HG02973 (cell line): ENCODE data around the gene NANOS1.
"Not testable (repeated sequence)": the region's sequence is repeated elsewhere in the genome, so short reads cannot be mapped to it uniquely, and the experiment has no call there.

ENCODE experiments used
- ATAC-seq: cut with Tn5 transposase; IDR thresholded peaks from one replicate; pipeline ENCODE4 v1.9.1; 2021; ENCODE audit warnings: moderate library complexity; ENCODE audit not compliant: unreplicated experiment

Gene NANOS1

DNA sequence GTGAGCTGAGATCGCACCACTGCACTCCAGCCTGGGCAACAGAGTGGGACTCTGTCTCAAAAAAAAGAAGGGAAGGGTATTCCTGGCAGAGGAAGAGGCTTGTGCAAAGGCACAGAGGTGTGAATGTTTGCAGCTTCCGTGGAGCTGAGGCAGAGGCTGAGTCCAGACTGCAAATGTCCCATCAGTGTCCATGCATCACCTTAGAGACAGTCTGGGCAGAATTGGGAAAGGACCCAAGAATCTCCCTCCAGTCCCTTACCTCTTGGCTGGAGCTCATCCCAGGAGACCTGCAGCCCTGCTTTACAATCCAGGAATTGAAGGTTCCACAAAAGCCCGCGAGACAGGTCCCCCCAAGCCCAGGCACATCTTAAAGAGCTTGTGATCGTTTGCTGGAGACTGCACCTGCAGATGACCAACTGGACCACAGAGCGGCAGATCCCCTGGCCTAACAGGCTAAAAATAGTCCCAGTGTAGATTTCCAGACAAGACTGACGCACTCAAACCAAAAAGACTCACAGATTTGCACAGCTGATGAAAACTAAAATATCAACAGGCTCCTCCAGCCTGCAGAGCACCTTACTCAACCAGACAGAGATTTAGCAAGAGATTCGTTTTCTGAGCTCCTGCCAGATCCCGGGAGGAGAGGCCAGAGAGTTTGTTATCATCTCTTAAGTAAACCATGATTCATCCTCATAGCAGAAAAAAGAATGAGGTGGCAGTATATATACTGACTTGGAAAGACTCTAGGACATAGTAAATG is 22.9 kb upstream of the NANOS1 start:
- no peak for ATAC-seq

- ATAC-seq: no peak
Measured at GRCh38 chr10:119007211-119007574, 22.3 kb upstream of the NANOS1 start.

DNA sequence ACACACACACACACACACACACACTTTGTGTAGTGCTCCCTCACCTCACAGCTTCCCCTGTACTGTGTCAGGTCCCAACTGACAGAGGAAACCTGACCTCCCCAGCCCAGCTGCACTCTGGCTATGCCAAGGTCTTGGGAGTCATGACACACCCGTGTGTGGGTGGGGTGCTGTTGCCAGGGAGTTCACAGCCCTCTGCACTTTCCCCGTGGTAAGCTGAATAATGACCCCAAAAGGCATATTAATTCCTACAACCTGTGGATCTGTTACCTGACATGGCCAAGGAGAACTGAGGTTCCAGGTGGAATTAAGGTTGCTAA is 8.9 kb upstream of the NANOS1 start:
- no peak for ATAC-seq

DNA sequence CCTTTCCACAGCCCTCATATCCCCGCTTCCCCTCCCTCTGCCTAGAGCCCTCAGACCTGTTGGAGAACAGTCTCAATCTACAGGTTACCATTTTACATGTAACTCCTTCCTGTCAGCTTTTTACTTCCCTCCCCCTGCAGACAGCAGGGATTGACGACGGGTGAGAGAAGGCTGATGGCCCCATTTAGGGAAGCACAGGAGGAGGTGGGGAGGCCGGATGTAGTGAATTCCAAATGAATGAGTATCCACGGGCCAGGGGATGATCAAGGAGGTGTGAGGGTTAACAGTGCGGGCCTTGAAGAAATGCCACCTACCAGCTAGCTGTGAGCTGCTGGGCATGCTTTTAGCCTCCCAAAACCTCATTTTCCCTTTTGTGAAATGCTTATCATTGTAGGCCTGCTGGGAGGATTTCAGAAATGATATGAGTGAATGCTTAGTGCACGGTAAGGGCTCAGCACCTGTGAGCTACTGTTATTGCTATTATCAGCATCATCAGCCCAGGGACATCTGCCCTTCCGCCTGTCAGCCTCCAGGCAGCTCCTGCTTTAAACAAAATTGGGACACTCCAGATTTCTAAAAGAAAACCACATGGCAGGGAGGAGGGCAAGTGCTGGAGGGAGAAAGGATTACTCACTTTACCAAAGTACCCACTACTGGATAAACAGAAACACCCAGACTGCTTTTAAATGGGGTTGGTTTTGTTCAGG is 6.5 kb upstream of the NANOS1 start:
- no peak for ATAC-seq

DNA sequence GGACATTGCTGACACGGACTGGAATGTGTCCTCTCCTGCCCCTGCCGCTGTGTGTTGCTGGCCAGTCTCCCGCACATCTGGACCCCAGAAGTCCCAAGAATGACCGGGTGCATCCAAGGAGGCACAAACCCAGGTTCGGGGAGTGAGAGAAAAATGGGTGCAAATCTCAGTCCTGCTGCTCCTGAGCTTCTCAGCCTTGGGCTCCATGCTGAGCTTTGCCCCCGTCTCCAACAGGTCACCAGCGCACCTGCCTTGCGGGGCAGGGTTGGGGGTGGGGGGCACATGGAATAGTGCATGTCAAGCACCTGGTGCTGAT is 6.0 kb upstream of the NANOS1 start:
- ATAC-seq: no peak

GRCh38 chr10:119024882-119025281 is 4.6 kb upstream of the NANOS1 start:
- no peak for ATAC-seq

- ATAC-seq: no peak
Measured at GRCh38 chr10:119025336-119025735, 4.2 kb upstream of the NANOS1 start.

GRCh38 chr10:119025776-119026175 is 3.7 kb upstream of the NANOS1 start:
- ATAC-seq: no peak

GRCh38 chr10:119026301-119027110 is 3.0 kb upstream of the NANOS1 start:
- ATAC-seq: no peak

- not testable (repeated sequence) for ATAC-seq
Measured at GRCh38 chr10:119028445-119028899, 1.0 kb upstream of the NANOS1 start.

- ATAC-seq: peak; percentile 59
Measured at GRCh38 chr10:119028900-119029612, 458 bp upstream of the NANOS1 start.

DNA sequence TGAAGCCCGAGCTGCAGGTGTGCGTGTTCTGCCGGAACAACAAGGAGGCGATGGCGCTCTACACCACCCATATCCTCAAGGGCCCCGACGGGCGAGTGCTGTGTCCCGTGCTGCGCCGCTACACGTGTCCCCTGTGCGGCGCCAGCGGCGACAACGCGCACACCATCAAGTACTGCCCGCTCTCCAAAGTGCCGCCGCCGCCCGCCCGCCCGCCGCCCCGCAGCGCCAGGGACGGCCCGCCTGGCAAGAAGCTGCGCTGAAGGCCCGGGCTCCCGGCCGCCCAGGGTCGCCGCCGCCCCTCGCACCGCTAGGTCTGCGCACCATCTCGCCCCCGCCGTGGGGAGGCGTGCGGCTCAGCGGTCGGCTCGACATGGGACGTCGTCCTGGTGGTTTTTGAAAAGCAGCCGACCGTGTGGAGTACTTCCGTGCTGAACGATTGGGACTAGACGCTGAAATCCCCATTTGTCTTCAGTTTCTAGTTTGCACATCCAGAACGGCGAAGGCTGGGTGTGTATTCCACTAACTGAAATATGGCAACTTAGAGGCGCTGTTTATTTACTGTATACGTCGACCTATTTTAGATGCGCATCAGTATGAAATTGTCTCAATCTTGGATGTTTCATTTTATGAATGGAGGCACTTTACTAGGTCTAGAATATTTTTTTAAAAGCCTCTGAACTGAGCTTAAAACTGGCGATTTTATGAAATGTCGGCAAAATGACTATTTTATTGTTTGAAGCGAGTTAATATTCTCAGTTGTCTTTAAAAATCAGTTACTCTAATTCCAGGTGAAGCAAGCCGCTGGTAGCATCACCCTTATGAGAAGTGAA is 1.1 kb downstream of the NANOS1 start:
- ATAC-seq: peak; percentile 43

GRCh38 chr10:119031496-119032059 is 2.1 kb downstream of the NANOS1 start:
- no peak for ATAC-seq

DNA sequence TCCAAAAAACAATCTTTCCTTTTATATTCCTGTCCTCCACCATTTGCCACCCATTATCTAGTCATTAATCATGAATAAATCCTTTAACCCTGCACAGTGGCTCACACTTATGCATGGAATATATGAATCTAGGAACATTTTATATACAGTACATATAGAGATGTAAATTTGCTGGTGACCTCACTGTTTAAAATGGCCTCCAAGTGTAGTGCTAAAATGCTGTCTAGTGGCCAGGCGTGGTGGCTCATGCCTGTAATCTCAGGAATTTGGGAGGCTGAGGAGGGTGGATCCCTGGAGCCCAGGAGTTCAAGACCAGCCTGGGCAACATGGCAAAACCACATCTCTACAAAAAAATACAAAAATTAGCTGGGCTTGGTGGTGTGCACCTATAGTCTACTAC is 9.6 kb downstream of the NANOS1 start:
- ATAC-seq: no peak

DNA sequence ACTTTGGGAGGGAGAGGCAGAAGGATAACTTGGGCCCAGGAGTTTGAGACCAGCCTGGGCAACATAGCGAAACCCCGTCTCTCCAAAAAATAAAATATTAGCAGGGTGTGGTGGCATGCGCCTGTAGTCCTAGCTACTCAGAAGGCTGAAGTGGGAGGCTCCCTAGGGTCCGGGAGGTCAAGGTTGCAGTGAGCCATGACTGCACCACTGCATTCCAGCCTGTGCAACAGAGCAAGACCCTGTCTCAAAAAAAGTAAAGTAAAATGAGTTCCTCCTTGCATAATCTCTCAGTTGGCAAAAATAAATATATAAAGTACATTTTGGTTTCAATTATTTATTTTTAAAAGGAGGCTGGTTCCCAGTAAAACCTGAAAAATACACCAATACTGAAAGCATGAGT is 11.8 kb downstream of the NANOS1 start:
- no peak for ATAC-seq

- no peak for ATAC-seq
Measured at GRCh38 chr10:119042169-119042568, 12.7 kb downstream of the NANOS1 start.

DNA sequence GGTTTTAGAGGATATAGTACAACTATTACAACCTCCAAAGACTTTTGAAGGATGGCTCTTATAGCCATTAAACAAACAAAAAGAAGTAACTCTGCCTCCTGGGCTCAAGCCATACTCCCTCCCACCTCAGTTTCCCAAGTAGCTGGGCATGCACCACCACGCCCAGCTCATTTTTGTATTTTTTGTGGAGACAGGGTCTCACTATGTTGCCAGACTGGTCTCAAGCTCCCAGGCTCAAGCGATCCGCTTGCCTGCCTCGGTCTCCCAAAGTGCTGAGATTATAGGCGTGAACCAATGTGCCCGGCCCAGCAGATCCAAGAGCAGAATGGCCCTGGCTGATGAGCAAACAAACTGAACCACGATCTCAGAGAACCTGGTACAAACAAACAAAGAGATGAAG is 16.0 kb downstream of the NANOS1 start:
- ATAC-seq: no peak

GRCh38 chr10:119049361-119049760 is 19.8 kb downstream of the NANOS1 start:
- no peak for ATAC-seq

DNA sequence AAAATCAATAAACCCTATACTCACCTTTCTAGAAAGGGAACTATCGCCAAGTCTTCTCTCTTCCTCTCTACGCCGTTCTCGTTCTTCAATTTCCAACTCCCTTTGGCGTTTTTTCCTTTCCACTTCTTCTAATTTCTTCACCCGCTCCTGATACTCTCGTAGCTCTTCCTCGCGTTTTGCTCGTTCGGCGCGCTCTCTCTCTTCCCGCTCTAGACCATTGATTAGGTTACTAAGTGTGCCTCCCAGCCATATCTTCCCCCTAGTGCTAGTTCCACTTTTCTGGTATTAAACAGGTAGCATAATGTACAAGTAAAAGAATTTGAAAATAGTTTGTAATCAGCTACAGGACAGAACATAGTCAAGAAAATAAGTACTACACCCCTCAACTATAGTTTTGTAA is 20.3 kb downstream of the NANOS1 start:
- no peak for ATAC-seq

GRCh38 chr10:119051775-119052174 is 22.3 kb downstream of the NANOS1 start:
- no peak for ATAC-seq
